PC-3 (cell line): Measurements from ENCODE around the gene PSMD5.

ENCODE experiments used
- EZH2phosphoT487 ChIP-seq: fragments of 300-600 bp; sonication (generic); IDR thresholded peaks from 2 replicates; pipeline ENCODE4 v1.6.1; 2018; ENCODE audit warnings: mild to moderate bottlenecking, antibody characterized with exemption, low read length, borderline replicate concordance
- TF ChIP-seq, protein P1 (sequence below): fragments of 300-600 bp; sonication (generic); conservative IDR thresholded peaks from 2 replicates; pipeline ENCODE4 v1.5.1; 2017; ENCODE audit warnings: antibody characterized with exemption, low read depth, mild to moderate bottlenecking, low read length

GRCh38 chr9:120830151-120830550, 12.6 kb downstream of the PSMD5 start:
- TF ChIP-seq EZH2phosphoT487: no peak
- TF ChIP-seq, protein P1, sequence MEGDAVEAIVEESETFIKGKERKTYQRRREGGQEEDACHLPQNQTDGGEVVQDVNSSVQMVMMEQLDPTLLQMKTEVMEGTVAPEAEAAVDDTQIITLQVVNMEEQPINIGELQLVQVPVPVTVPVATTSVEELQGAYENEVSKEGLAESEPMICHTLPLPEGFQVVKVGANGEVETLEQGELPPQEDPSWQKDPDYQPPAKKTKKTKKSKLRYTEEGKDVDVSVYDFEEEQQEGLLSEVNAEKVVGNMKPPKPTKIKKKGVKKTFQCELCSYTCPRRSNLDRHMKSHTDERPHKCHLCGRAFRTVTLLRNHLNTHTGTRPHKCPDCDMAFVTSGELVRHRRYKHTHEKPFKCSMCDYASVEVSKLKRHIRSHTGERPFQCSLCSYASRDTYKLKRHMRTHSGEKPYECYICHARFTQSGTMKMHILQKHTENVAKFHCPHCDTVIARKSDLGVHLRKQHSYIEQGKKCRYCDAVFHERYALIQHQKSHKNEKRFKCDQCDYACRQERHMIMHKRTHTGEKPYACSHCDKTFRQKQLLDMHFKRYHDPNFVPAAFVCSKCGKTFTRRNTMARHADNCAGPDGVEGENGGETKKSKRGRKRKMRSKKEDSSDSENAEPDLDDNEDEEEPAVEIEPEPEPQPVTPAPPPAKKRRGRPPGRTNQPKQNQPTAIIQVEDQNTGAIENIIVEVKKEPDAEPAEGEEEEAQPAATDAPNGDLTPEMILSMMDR: no peak
